Measurements from ENCODE around the gene GLT1D1.
"Not testable (repeated sequence)": the region's sequence is repeated elsewhere in the genome, so short reads cannot be mapped to it uniquely, and the experiment has no call there.

The GLT1D1 gene

GRCh38 chr12:128852885-128853599 lies at the start of gene GLT1D1:
GLT1D1 (plus strand) TSS chr12:128853478; CDS start chr12:128853582, 104 bp downstream.
- H3K27ac Mint-ChIP-seq = no peak within 1 kb of the TSS
- no peaks in the 10 kb centered on the region for H3K36me3 Mint-ChIP-seq
- no peak within 1 kb of the TSS for H3K4me3 Mint-ChIP-seq
- H3K27me3 Mint-ChIP-seq = peaks cover 13% of the 10 kb centered on the region
- H3K9me3 Mint-ChIP-seq (ENCODE audit: low read depth) = no peaks in the 10 kb centered on the region
- no peaks in the 10 kb centered on the region for H3K4me1 Mint-ChIP-seq (ENCODE audit: low read depth)

- H3K27ac Mint-ChIP-seq = no peak overlapping the region
- H3K4me3 Mint-ChIP-seq = no peak overlapping the region
- H3K4me1 Mint-ChIP-seq (ENCODE audit: low read depth) = peaks cover 5% of the 10 kb centered on the region
- peaks cover 24% of the 10 kb centered on the region for H3K36me3 Mint-ChIP-seq
- no peaks in the 10 kb centered on the region for H3K9me3 Mint-ChIP-seq (ENCODE audit: low read depth)
- no peaks in the 10 kb centered on the region for H3K27me3 Mint-ChIP-seq
These were observed 49.5 kb upstream of the GLT1D1 start for GRCh38 chr12:128803788-128804187.

- H3K27me3 Mint-ChIP-seq = no peaks in the 10 kb centered on the region
- H3K27ac Mint-ChIP-seq = no peak overlapping the region
- H3K4me3 Mint-ChIP-seq = no peak overlapping the region
- no peaks in the 10 kb centered on the region for H3K9me3 Mint-ChIP-seq (ENCODE audit: low read depth)
- H3K4me1 Mint-ChIP-seq (ENCODE audit: low read depth) = peaks cover 7% of the 10 kb centered on the region
- peaks cover 27% of the 10 kb centered on the region for H3K36me3 Mint-ChIP-seq
These were observed 48.5 kb upstream of the GLT1D1 start for GRCh38 chr12:128804762-128805161.

GRCh38 chr12:128805406-128805805 lies 47.9 kb upstream of the GLT1D1 start:
- peaks cover 27% of the 10 kb centered on the region for H3K36me3 Mint-ChIP-seq
- H3K27me3 Mint-ChIP-seq; H3K27ac Mint-ChIP-seq; H3K9me3 Mint-ChIP-seq (ENCODE audit: low read depth); H3K4me1 Mint-ChIP-seq (ENCODE audit: low read depth); H3K4me3 Mint-ChIP-seq: not testable (repeated sequence)

- Mint-ChIP-seq H3K27me3 (no peaks in the 10 kb centered on the region), H3K27ac (no peak overlapping the region), H3K4me1 (ENCODE audit: low read depth) (peaks cover 13% of the 10 kb centered on the region), H3K9me3 (ENCODE audit: low read depth) (no peaks in the 10 kb centered on the region), H3K36me3 (peaks cover 27% of the 10 kb centered on the region), H3K4me3 (no peak overlapping the region)
These were observed 46.7 kb upstream of the GLT1D1 start for GRCh38 chr12:128806573-128806972.

GRCh38 chr12:128807161-128807724 lies 46.0 kb upstream of the GLT1D1 start:
- Mint-ChIP-seq H3K9me3 (ENCODE audit: low read depth) (no peaks in the 10 kb centered on the region), H3K36me3 (peaks cover 30% of the 10 kb centered on the region), H3K4me3 (no peak overlapping the region), H3K27me3 (no peaks in the 10 kb centered on the region), H3K4me1 (ENCODE audit: low read depth) (peaks cover 17% of the 10 kb centered on the region), H3K27ac (no peak overlapping the region)

- Mint-ChIP-seq H3K27me3 (no peaks in the 10 kb centered on the region), H3K36me3 (peaks cover 28% of the 10 kb centered on the region), H3K9me3 (ENCODE audit: low read depth) (no peaks in the 10 kb centered on the region), H3K4me3 (no peak overlapping the region), H3K27ac (no peak overlapping the region), H3K4me1 (ENCODE audit: low read depth) (peaks cover 19% of the 10 kb centered on the region)
These were observed 44.6 kb upstream of the GLT1D1 start for GRCh38 chr12:128808651-128809050.

- no peaks in the 10 kb centered on the region for H3K27me3 Mint-ChIP-seq
- H3K9me3 Mint-ChIP-seq (ENCODE audit: low read depth) = no peaks in the 10 kb centered on the region
- peaks cover 26% of the 10 kb centered on the region for H3K36me3 Mint-ChIP-seq
- H3K27ac Mint-ChIP-seq = no peak overlapping the region
- no peak overlapping the region for H3K4me3 Mint-ChIP-seq
- H3K4me1 Mint-ChIP-seq (ENCODE audit: low read depth) = peaks cover 26% of the 10 kb centered on the region
These were observed 42.8 kb upstream of the GLT1D1 start for GRCh38 chr12:128810182-128811127.

- Mint-ChIP-seq H3K27me3 (no peaks in the 10 kb centered on the region), H3K9me3 (ENCODE audit: low read depth) (no peaks in the 10 kb centered on the region), H3K36me3 (peaks cover 22% of the 10 kb centered on the region)
These were observed 41.5 kb upstream of the GLT1D1 start for GRCh38 chr12:128811806-128812205.

GRCh38 chr12:128813392-128813791 lies 39.9 kb upstream of the GLT1D1 start:
- Mint-ChIP-seq H3K36me3 (peaks cover 18% of the 10 kb centered on the region), H3K27ac (no peak overlapping the region), H3K4me1 (ENCODE audit: low read depth) (peaks cover 51% of the 10 kb centered on the region)

More at GRCh38 chr12:128811806-128812205, 41.5 kb upstream of the GLT1D1 start:
- Mint-ChIP-seq H3K4me3 (no peak overlapping the region), H3K27ac (no peak overlapping the region), H3K4me1 (ENCODE audit: low read depth) (peaks cover 37% of the 10 kb centered on the region)

GRCh38 chr12:128813883-128814282 lies 39.4 kb upstream of the GLT1D1 start:
- Mint-ChIP-seq H3K27me3 (no peaks in the 10 kb centered on the region), H3K4me3 (no peak overlapping the region), H3K36me3 (peaks cover 14% of the 10 kb centered on the region), H3K9me3 (ENCODE audit: low read depth) (no peaks in the 10 kb centered on the region), H3K4me1 (ENCODE audit: low read depth) (peaks cover 54% of the 10 kb centered on the region), H3K27ac (no peak overlapping the region)

More at GRCh38 chr12:128813392-128813791, 39.9 kb upstream of the GLT1D1 start:
- Mint-ChIP-seq H3K4me3 (no peak overlapping the region), H3K9me3 (ENCODE audit: low read depth) (no peaks in the 10 kb centered on the region), H3K27me3 (no peaks in the 10 kb centered on the region)

GRCh38 chr12:128814411-128815261 lies 38.6 kb upstream of the GLT1D1 start:
- Mint-ChIP-seq H3K4me3 (no peak overlapping the region), H3K36me3 (peaks cover 11% of the 10 kb centered on the region), H3K9me3 (ENCODE audit: low read depth) (no peaks in the 10 kb centered on the region), H3K4me1 (ENCODE audit: low read depth) (peaks cover 57% of the 10 kb centered on the region), H3K27ac (no peak overlapping the region), H3K27me3 (no peaks in the 10 kb centered on the region)

- H3K9me3 Mint-ChIP-seq (ENCODE audit: low read depth) = no peaks in the 10 kb centered on the region
- H3K27ac Mint-ChIP-seq = no peak overlapping the region
These were observed 37.3 kb upstream of the GLT1D1 start for GRCh38 chr12:128815779-128816642.

GRCh38 chr12:128816643-128816920 lies 36.7 kb upstream of the GLT1D1 start:
- Mint-ChIP-seq H3K9me3 (ENCODE audit: low read depth) (no peaks in the 10 kb centered on the region), H3K4me3 (no peak overlapping the region), H3K36me3 (peaks cover 11% of the 10 kb centered on the region), H3K4me1 (ENCODE audit: low read depth) (peaks cover 69% of the 10 kb centered on the region), H3K27ac (no peak overlapping the region), H3K27me3 (no peaks in the 10 kb centered on the region)

More at GRCh38 chr12:128815779-128816642, 37.3 kb upstream of the GLT1D1 start:
- no peaks in the 10 kb centered on the region for H3K27me3 Mint-ChIP-seq
- no peak overlapping the region for H3K4me3 Mint-ChIP-seq
- peaks cover 11% of the 10 kb centered on the region for H3K36me3 Mint-ChIP-seq
- H3K4me1 Mint-ChIP-seq (ENCODE audit: low read depth) = peaks cover 67% of the 10 kb centered on the region

All from activated naive CD8-positive, alpha-beta T cell (primary cell).